KOPT-K1 (cell line): ENCODE measurements around the gene PDS5B.
"Not testable (repeated sequence)": the region's sequence is repeated elsewhere in the genome, so short reads cannot be mapped to it uniquely, and the experiment has no call there.

Source experiments
- H3K27ac ChIP-seq: fragments of 200-600 bp; sonication (generic); 2 replicates; pipeline ENCODE4 v1.5.1; 2016; ENCODE audit warnings: antibody characterized with exemption, mild to moderate bottlenecking, low read depth, low read length; ENCODE audit not compliant: poor library complexity, severe bottlenecking
- H3K36me3 ChIP-seq: fragments of 200-600 bp; sonication (generic); 2 replicates; pipeline ENCODE4 v1.5.1; 2017; ENCODE audit warnings: antibody characterized with exemption, mild to moderate bottlenecking, low read length, moderate library complexity; ENCODE audit not compliant: insufficient read depth
- H3K9me3 ChIP-seq: fragments of 200-600 bp; sonication (generic); 2 replicates; pipeline ENCODE4 v1.5.1; 2017; ENCODE audit warnings: antibody characterized with exemption, low read length, mild to moderate bottlenecking; ENCODE audit not compliant: insufficient read depth, poor library complexity, severe bottlenecking

Gene PDS5B

DNA sequence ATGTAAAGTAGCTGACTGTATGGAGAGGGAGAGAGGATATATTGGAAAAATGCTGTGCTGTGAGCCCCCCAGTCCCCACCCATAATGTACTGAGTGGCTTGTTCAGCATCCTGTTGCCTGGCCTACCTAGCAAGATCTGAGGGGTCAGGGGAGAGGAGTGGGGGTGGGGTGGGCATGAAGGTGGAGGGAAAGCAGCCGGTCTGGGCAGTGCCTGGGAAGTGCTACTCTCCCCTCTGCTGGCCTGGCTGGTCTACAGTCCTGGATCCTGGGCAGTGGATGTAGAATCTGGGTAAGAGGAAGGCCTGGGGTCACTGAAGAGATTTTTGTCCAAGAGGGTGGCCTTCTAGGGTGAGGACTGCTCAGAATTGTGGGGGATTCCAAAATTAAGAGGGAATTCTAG lies 210.5 kb downstream of the PDS5B start:
- Histone ChIP-seq H3K9me3 (no peaks in the 10 kb centered on the region), H3K27ac (no peak overlapping the region), H3K36me3 (no peaks in the 10 kb centered on the region)

DNA sequence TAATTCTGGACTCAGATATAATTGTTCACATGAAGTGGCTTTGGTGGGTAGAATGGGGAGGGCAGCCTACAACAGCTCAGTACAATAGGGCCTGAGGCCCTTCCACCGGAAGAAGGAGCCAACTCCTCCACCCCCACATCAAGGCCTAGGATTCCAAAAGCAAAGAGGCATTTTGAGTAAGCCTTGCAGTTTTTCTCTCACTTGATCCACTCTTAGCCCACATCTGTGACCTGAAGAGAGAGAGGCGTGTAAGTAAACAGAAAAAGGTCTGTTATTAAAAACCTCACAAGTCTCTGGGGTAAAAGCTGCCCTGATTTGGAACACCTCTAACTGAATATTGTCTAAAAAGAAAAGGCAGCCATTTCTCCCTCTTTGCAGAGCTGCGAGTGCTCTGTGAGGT lies 215.9 kb downstream of the PDS5B start:
- H3K36me3 ChIP-seq: no peaks in the 10 kb centered on the region
- H3K27ac ChIP-seq: no peak overlapping the region
- no peaks in the 10 kb centered on the region for H3K9me3 ChIP-seq

DNA sequence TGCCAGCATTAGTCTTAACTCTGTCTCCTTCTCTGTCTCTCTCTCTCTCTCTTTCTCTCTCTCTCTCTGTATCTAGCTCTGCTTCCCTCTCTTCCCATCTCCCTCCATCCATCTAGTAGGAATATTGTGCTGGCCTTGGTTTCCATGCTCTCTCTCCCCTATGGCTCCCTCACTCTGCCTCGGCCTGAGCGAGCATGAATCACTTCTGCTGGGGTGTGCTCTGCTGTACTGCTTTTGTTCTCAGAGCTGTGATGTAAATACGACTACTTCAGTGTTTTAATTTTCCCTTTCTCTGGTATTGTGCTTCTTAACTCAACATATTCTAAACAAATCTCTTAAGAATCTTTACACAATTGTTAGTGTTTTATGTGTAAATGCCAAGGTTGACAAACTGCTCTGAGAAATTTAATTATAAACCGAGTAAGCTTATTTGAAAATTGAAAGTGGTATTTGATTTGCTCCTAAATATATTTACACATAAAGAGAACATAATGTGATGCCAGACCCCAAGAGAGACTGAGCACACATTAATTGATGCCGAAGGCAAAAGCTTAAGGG lies 218.5 kb downstream of the PDS5B start:
- Histone ChIP-seq H3K9me3 (no peaks in the 10 kb centered on the region), H3K36me3 (no peaks in the 10 kb centered on the region), H3K27ac (no peak overlapping the region)

DNA sequence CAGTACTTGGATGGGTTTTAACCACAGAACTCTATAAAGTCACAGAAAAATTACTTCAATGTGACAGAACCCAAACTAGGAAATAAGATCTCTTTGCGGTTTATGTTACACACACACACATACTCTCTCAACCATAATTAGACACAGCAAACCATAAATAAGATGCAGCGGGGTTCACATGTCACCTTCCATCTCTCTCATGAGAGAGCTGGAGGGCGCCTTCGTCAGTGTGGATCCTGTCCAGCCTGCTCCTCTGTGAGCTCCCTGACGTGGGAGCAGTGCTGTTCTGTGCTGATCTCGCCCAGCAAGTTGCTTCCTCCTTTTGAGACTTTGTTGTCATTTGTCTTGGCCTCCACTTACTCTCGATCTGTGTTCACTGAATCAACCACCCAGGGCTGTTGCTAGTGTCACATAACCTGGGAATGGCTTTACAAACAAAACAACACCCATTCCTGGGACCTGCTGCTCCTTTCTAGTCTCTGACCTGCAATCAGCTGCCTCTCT lies 225.1 kb downstream of the PDS5B start:
- Histone ChIP-seq H3K36me3 (no peaks in the 10 kb centered on the region), H3K9me3 (no peaks in the 10 kb centered on the region), H3K27ac (no peak overlapping the region)

DNA sequence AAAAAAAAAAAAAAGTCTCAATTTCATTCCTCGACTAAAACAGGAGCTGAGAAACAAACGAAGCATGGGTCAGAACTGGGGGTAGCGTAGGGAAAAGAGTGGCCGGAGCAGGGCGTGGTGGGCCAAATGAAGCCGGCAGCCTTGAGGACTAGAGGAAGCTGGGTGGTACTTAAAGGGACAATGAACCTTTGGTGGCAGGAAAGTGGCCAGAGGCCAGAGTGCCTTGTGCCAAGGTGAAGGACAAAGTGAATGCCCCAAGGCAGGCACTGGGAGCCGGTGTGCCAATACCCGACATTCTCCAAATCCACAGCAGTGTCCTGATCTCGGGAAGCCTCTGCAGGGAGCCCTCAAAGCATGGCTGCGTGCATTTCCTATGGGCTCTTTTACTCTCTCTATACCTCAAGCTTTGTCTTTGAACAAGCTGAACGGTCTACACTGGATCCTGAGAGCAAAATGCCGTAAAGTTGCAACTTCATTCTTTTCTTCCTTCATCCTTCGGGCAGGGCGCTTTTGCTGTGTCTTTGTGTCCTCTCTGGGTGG lies 235.0 kb downstream of the PDS5B start:
- H3K36me3 ChIP-seq: no peaks in the 10 kb centered on the region

DNA sequence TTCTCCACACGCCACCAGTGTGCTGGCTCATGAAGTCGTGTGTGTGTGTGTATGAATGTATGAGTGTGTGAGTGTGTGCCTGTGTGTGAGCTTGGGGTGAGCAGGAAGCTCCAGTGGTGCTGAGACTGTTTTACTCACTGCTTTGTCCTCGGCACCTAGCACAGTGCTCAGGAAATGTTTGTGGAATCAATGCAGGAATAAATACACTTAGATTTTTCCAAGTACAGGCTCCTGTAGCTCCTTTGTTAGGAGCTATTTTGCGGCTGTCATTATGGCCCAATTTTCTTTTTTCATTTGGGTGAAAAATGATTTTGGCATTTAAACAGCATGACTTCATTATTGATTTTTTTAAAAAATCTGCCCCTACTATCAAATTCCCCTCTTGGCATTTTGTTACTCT lies 236.5 kb downstream of the PDS5B start:
- Histone ChIP-seq H3K9me3 (no peaks in the 10 kb centered on the region), H3K27ac (no peak overlapping the region), H3K36me3 (no peaks in the 10 kb centered on the region)

More for the DNA sequence above, 235.0 kb downstream of the PDS5B start:
- no peaks in the 10 kb centered on the region for H3K9me3 ChIP-seq
- H3K27ac ChIP-seq: no peak overlapping the region

DNA sequence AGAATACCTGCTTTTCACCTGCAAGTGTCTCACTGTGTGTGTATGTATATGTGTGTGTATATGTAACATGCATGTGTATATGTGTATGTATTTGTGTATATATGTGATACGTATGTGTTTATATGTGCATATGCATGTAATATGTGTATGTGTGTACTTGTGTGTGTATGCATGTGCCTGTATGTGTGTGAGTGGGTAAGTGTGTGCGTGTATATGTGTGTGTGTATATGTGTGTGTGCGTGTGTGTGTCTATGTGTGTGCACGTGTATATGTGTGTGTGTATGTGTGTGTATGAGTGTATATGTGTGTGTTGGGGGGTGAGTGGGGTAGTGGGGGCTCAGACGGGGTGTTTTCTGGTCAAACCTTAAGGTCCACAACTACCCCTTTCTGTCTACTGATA lies 237.3 kb downstream of the PDS5B start:
- Histone ChIP-seq H3K36me3 (no peaks in the 10 kb centered on the region), H3K27ac (no peak overlapping the region), H3K9me3 (no peaks in the 10 kb centered on the region)

DNA sequence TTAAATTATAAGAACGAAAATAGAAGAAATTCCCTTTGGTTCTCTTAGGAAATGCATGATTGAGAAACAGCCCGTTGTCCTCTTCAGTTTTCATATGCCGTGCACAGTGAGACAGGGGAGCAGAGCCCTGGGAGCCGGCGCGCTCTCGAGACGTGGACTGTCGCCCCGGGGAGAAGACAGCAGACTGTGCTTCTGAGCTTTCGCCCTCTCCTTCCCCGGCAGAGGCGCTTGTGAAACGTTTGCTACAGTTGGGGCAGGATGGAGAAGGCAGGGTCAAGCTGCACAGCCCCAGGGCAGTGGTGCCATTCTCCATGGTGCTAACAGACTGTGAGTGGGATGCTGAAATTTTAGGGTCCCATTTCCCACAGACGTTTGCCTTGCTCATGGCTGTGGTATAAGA lies 237.8 kb downstream of the PDS5B start:
- Histone ChIP-seq H3K27ac (no peak overlapping the region), H3K9me3 (no peaks in the 10 kb centered on the region), H3K36me3 (no peaks in the 10 kb centered on the region)

DNA sequence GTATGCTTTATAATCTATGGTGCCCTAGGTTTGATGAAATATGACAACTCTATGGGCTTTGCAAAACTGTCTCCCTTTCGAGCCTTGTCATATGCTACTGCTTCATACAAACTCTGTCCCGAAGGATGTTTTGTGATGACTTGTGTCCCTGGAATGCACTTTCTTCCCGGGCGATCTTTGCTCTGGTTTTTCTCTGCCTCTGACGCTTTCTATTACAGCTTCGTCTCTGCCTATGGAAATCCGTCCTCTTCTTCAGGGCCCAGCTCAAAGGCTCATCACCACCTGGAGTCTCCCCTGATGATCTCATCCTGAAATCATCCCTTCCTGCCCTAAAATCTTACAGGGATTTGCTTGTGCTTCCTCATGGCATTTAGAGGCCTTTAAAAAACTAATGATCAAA lies 238.4 kb downstream of the PDS5B start:
- Histone ChIP-seq H3K9me3 (no peaks in the 10 kb centered on the region), H3K36me3 (no peaks in the 10 kb centered on the region), H3K27ac (no peak overlapping the region)

DNA sequence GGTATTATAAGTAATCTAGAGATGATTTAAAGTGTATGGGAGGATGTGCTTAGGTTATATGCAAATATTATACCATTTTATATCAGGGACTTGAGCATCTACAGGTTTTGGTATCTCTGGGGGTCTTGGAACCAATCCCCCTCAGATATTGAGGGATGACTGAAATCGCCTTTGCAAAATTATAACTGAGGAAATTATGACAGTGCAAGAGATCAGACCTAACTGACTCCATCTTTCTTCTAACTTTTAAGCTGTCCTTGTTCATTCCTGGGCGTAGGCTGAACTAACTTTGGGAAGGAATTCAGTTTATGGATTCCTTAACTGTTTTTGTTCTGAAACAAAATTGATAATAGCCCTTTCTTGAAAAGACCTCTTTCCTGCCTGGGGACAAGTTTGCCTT lies 239.2 kb downstream of the PDS5B start:
- Histone ChIP-seq H3K36me3 (no peaks in the 10 kb centered on the region), H3K27ac (no peak overlapping the region), H3K9me3 (no peaks in the 10 kb centered on the region)

DNA sequence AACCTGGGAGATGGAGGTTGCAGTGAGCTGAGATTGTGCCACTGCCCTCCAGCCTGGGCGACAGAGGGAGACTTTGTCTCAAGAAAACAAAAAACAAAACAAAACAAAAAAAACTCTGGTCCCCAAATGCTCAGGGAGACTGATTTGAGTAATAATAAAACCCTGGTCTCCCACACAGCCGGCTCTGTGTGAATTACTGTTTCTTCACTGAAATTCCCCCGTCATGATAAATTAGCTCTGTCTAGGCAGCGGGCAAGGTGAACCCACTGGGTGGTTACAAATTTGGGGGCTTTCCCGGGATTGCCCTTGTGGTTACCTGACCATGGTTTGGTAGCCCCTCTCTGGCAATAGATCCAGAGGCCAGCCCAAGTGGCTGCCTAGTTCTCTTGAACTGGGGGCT lies 240.1 kb downstream of the PDS5B start:
- H3K27ac ChIP-seq, H3K36me3 ChIP-seq, H3K9me3 ChIP-seq: not testable (repeated sequence)
